Suprapubic skin (tissue), 4 donors: ENCODE measurements around the gene OASL.

Experiments used
- EP300 ChIP-seq: sonication (generic); formaldehyde crosslinking; IDR thresholded peaks from one replicate; pipeline ENCODE4 v1.6.1; 2017; ENCODE audit warnings: antibody characterized with exemption
- POLR2A ChIP-seq, 2 donors: fragments of 450-650 bp; IDR thresholded peaks; one replicate each; pipeline ENCODE4 v1.6.1; 2017; ENCODE audit warnings: antibody characterized with exemption in 2 of 2, mild to moderate bottlenecking in 2 of 2, moderate library complexity in 2 of 2
- POLR2AphosphoS5 ChIP-seq, 3 donors: sonication (generic); formaldehyde crosslinking; IDR thresholded peaks; one replicate each; pipeline ENCODE4 v1.6.1; 2017; ENCODE audit warnings: antibody characterized with exemption in 3 of 3
- TF ChIP-seq, protein P1 (sequence below), 2 donors: fragments of 200-600 bp in 1 of 2; fragments of 450-650 bp in 1 of 2; sonication (generic) in 1 of 2; IDR thresholded peaks; one replicate each; pipeline ENCODE4 v1.5.1; 2016 to 2019; ENCODE audit warnings: antibody characterized with exemption in 2 of 2, mild to moderate bottlenecking in 1 of 2, moderate library complexity in 1 of 2

GRCh38 chr12:121050725-121051124 lies 11.7 kb upstream of the OASL start:
- no peak for TF ChIP-seq POLR2AphosphoS5 (IDR thresholded peaks at IDR 0.05)
- TF ChIP-seq, protein P1, sequence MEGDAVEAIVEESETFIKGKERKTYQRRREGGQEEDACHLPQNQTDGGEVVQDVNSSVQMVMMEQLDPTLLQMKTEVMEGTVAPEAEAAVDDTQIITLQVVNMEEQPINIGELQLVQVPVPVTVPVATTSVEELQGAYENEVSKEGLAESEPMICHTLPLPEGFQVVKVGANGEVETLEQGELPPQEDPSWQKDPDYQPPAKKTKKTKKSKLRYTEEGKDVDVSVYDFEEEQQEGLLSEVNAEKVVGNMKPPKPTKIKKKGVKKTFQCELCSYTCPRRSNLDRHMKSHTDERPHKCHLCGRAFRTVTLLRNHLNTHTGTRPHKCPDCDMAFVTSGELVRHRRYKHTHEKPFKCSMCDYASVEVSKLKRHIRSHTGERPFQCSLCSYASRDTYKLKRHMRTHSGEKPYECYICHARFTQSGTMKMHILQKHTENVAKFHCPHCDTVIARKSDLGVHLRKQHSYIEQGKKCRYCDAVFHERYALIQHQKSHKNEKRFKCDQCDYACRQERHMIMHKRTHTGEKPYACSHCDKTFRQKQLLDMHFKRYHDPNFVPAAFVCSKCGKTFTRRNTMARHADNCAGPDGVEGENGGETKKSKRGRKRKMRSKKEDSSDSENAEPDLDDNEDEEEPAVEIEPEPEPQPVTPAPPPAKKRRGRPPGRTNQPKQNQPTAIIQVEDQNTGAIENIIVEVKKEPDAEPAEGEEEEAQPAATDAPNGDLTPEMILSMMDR (IDR thresholded peaks at IDR 0.05), result no peak
- TF ChIP-seq POLR2A (IDR thresholded peaks at IDR 0.05), result no peak
- no peak for TF ChIP-seq EP300
